Immature natural killer cell (primary cell): ENCODE measurements around the gene A4GALT. TPM values are rescaled to one million over a fixed set of nuclear protein-coding genes. Genes with fewer than 3 reads are reported as not detected.

ENCODE experiments used
- DNase-seq, 3 donors: peaks; one replicate each; pipeline ENCODE4 v3.0.0; 2022; ENCODE audit warnings: mixed read lengths in 1 of 3
- H3K27ac Mint-ChIP-seq, 6 donors: one replicate each; pipeline ENCODE4 v1.8.0; 2020; ENCODE audit warnings: mixed read lengths in 6 of 6, mild to moderate bottlenecking in 5 of 6, inconsistent platforms in 4 of 6, moderate library complexity in 3 of 6
- H3K27me3 Mint-ChIP-seq, 3 donors: one replicate each; pipeline ENCODE4 v1.8.0; 2020 to 2021; ENCODE audit warnings: low read depth in 3 of 3, mild to moderate bottlenecking in 3 of 3, mixed read lengths in 3 of 3, moderate library complexity in 3 of 3, inconsistent platforms in 1 of 3
- H3K36me3 Mint-ChIP-seq, 3 donors: one replicate each; pipeline ENCODE4 v1.8.0; 2020; ENCODE audit warnings: mixed read lengths in 3 of 3, inconsistent platforms in 2 of 3, mild to moderate bottlenecking in 2 of 3
- H3K4me1 Mint-ChIP-seq, 2 donors: one replicate each; pipeline ENCODE4 v1.8.0; 2020; ENCODE audit warnings: inconsistent platforms in 2 of 2, mild to moderate bottlenecking in 2 of 2, mixed read lengths in 2 of 2, moderate library complexity in 1 of 2
- H3K4me3 Mint-ChIP-seq, 5 donors: one replicate each; pipeline ENCODE4 v1.8.0; 2020; ENCODE audit warnings: mild to moderate bottlenecking in 5 of 5, mixed read lengths in 5 of 5, inconsistent platforms in 3 of 5, moderate library complexity in 3 of 5
- H3K9me3 Mint-ChIP-seq, 6 donors: one replicate each; pipeline ENCODE4 v1.8.0; 2020; ENCODE audit warnings: mild to moderate bottlenecking in 6 of 6, mixed read lengths in 6 of 6, inconsistent platforms in 4 of 6, moderate library complexity in 3 of 6
- polyA plus RNA-seq, 3 donors: library from polyadenylated mRNA; unstranded; fragments of 300-500 nt; fragmentation: Illumina TruSeq; gene quantifications; one replicate each; pipeline ENCODE4 v1.2.3, GENCODE V29; 2021

The A4GALT gene
- polyA plus RNA-seq, 3 donors from 2014 or later: 0.38 to 1.1 TPM; not detected in 1

- Mint-ChIP-seq H3K27ac (no peak overlapping the region), H3K9me3 (no peaks in the 10 kb centered on the region), H3K27me3 (peaks cover 9 to 29% (median 12%) of the 10 kb centered on the region in 3 donors), H3K4me3 (no peak overlapping the region), H3K4me1 (peaks cover 8 to 14% of the 10 kb centered on the region in 2 donors), H3K36me3 (peaks cover 0 to 6% (median 0%) of the 10 kb centered on the region in 3 donors)
- no peak for DNase-seq
Observed at GRCh38 chr22:42724062-42724461, 3.4 kb upstream of the A4GALT start.

GRCh38 chr22:42721045-42721434 is 370 bp upstream of the A4GALT start:
- Mint-ChIP-seq H3K27me3 (peaks cover 9 to 31% (median 10%) of the 10 kb centered on the region in 3 donors), H3K9me3 (no peaks in the 10 kb centered on the region), H3K4me3 (peak overlapping the region; percentile 70 to 83 (median 74)), H3K27ac (no peak overlapping the region), H3K4me1 (peaks cover 8 to 21% of the 10 kb centered on the region in 2 donors), H3K36me3 (peaks cover 0 to 6% (median 0%) of the 10 kb centered on the region in 3 donors)
- DNase-seq: no peak

DNA sequence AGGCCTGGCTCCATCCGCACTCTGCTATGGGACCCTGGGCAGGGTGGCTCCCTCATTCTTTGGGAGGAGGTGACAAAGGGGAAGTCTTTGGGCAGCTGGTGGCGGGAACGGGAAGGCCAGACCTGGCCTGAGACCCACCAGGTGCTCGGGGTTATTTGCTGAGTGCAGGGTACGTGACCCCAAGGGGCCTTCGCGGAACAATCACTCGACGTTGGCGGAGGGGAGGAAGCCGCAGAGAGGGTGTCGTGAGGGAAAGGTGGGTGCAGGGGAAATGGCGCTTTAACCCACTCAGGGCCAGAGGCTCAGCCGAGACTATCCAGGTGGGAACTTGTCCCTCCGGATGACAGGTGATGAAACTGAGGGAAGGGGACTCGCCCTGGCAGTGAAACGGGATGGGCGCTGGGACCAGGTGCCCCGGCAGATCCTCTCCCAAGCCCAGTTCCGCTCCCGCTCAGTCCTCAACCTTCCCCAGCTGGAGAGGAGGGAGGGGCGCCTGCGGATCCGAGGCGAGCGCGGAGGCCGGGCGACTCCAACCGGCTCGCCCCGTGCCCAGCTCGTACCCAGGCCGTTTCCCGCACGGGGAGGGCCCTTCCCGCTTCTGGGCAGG is 911 bp downstream of the A4GALT start:
- Mint-ChIP-seq H3K4me1 (peaks cover 8 to 23% of the 10 kb centered on the region in 2 donors), H3K9me3 (no peaks in the 10 kb centered on the region), H3K4me3 (peak overlapping the region; percentile 48 to 73 (median 64)), H3K27me3 (peaks cover 9 to 25% (median 10%) of the 10 kb centered on the region in 3 donors), H3K36me3 (peaks cover 0 to 6% (median 0%) of the 10 kb centered on the region in 3 donors), H3K27ac (no peak overlapping the region)
- no peak for DNase-seq

- Mint-ChIP-seq H3K4me1 (peaks cover 8 to 23% of the 10 kb centered on the region in 2 donors), H3K36me3 (peaks cover 0 to 6% (median 0%) of the 10 kb centered on the region in 3 donors), H3K9me3 (no peaks in the 10 kb centered on the region), H3K27me3 (peaks cover 9 to 25% (median 10%) of the 10 kb centered on the region in 3 donors), H3K4me3 (peak overlapping the region; percentile 48 to 73 (median 64)), H3K27ac (no peak overlapping the region)
- no peak for DNase-seq
Observed at GRCh38 chr22:42719133-42719532, 1.5 kb downstream of the A4GALT start.

- H3K9me3 Mint-ChIP-seq: no peaks in the 10 kb centered on the region
- peaks cover 8 to 23% of the 10 kb centered on the region in 2 donors for H3K4me1 Mint-ChIP-seq
- H3K27ac Mint-ChIP-seq: peak overlapping the region in 1 of 6 donors; percentile 1
- peaks cover 0 to 6% (median 0%) of the 10 kb centered on the region in 3 donors for H3K36me3 Mint-ChIP-seq
- H3K4me3 Mint-ChIP-seq: peak overlapping the region in 1 of 5 donors; percentile 12
- DNase-seq: no peak
- H3K27me3 Mint-ChIP-seq: peaks cover 7 to 19% (median 9%) of the 10 kb centered on the region in 3 donors
Observed at GRCh38 chr22:42717197-42717928, 3.3 kb downstream of the A4GALT start.

- Mint-ChIP-seq H3K4me1 (peaks cover 8 to 21% of the 10 kb centered on the region in 2 donors), H3K9me3 (no peaks in the 10 kb centered on the region), H3K27ac (peak overlapping the region in 2 of 6 donors; percentile 26 to 64), H3K27me3 (peaks cover 6 to 19% (median 7%) of the 10 kb centered on the region in 3 donors), H3K4me3 (no peak overlapping the region), H3K36me3 (peaks cover 0 to 6% (median 0%) of the 10 kb centered on the region in 3 donors)
- no peak for DNase-seq
Observed at GRCh38 chr22:42716649-42717127, 4.0 kb downstream of the A4GALT start.

- Mint-ChIP-seq H3K9me3 (no peaks in the 10 kb centered on the region), H3K27me3 (peaks cover 2 to 17% (median 6%) of the 10 kb centered on the region in 3 donors), H3K4me1 (peaks cover 3 to 18% of the 10 kb centered on the region in 2 donors), H3K4me3 (peak overlapping the region in 2 of 5 donors; percentile 20 to 24), H3K36me3 (peaks cover 0 to 2% (median 0%) of the 10 kb centered on the region in 3 donors), H3K27ac (peak overlapping the region in 2 of 6 donors; percentile 26 to 34)
- peak in 2 of 3 donors; percentile 2 to 9 for DNase-seq
Observed at GRCh38 chr22:42716221-42716620, 4.4 kb downstream of the A4GALT start.

- H3K9me3 Mint-ChIP-seq: peaks cover 0 to 3% (median 0%) of the 10 kb centered on the region in 6 donors
- H3K27me3 Mint-ChIP-seq: peaks cover 2 to 19% (median 6%) of the 10 kb centered on the region in 3 donors
- no peak for DNase-seq
- H3K36me3 Mint-ChIP-seq: peaks cover 0 to 4% (median 0%) of the 10 kb centered on the region in 3 donors
- H3K27ac Mint-ChIP-seq: no peak overlapping the region
- H3K4me3 Mint-ChIP-seq: no peak overlapping the region
- H3K4me1 Mint-ChIP-seq: peaks cover 0 to 15% of the 10 kb centered on the region in 2 donors
Observed at GRCh38 chr22:42714768-42715390, 5.8 kb downstream of the A4GALT start.

DNA sequence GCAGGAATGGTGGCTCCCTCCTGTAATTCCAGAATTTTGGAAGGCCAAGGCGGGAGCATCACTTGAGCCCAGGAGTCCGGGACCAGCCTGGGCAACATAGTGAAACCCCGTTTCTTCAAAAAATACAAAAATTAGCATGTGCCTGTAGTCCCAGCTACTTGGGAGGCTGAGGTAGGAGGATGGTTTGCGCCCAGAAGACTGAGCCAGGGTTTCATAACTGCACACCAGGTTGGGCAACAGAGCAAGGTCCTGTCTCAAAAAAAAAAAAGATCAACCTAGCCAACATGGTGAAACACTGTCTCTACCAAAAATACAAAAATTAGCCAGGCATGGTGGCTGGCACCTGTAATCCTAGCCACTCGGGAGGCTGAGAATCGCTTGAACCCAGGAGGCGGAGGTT is 6.4 kb downstream of the A4GALT start:
- no peak overlapping the region for H3K4me3 Mint-ChIP-seq
- H3K9me3 Mint-ChIP-seq: peaks cover 0 to 7% (median 1%) of the 10 kb centered on the region in 6 donors
- peaks cover 0 to 4% (median 0%) of the 10 kb centered on the region in 3 donors for H3K36me3 Mint-ChIP-seq
- no peak for DNase-seq
- H3K4me1 Mint-ChIP-seq: peaks cover 0 to 11% of the 10 kb centered on the region in 2 donors
- H3K27ac Mint-ChIP-seq: no peak overlapping the region
- H3K27me3 Mint-ChIP-seq: peaks cover 2 to 16% (median 3%) of the 10 kb centered on the region in 3 donors

DNA sequence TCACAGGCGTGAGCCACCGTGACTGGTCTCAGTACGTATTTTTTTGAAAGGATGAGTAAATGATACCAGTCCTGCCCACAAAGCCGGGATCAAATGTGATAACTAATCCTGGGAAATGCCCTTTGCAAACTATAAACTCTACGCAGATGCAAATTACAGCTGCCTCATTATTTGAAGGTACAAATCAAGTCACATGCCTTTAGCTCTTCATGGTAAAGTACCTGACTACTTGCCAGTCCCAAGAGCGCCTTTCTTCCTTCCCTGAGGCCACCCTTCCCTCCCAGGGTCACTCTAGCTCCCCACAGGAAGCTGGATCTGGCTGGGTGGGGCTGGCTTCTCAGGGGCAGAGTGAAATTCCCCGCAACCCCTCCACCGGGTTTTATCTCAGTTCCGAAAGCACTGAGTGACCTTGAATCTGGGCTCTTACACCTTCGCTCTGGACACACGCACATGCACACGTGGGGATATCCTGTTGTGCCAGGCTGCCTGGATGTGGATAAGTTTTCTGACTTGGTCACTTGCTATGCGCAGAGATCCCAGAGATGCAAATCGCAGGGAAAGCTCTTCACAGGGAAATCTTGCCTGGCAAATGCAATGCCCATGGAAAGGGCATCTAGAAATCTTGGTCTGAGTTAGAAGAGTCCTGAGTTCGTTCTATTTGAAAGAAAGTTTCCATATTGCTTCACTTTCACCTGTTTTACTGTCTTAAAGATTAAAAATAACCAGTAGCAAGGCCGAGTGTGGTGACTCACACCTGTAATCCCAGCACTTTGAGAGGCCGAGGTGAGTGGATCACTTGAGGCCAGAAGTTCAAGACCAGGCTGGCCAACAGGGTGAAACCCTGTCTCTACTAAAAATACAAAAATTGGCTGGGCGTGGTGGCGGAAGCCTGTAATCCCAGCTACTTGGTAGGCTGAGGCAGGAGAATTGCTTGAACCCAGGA is 8.5 kb downstream of the A4GALT start:
- no peak for DNase-seq
- no peak overlapping the region for H3K4me3 Mint-ChIP-seq
- peaks cover 0 to 12% (median 1%) of the 10 kb centered on the region in 6 donors for H3K9me3 Mint-ChIP-seq
- peaks cover 0 to 8% of the 10 kb centered on the region in 2 donors for H3K4me1 Mint-ChIP-seq
- no peak overlapping the region for H3K27ac Mint-ChIP-seq
- peaks cover 2 to 9% (median 5%) of the 10 kb centered on the region in 3 donors for H3K27me3 Mint-ChIP-seq
- H3K36me3 Mint-ChIP-seq: peaks cover 0 to 4% (median 0%) of the 10 kb centered on the region in 3 donors

DNA sequence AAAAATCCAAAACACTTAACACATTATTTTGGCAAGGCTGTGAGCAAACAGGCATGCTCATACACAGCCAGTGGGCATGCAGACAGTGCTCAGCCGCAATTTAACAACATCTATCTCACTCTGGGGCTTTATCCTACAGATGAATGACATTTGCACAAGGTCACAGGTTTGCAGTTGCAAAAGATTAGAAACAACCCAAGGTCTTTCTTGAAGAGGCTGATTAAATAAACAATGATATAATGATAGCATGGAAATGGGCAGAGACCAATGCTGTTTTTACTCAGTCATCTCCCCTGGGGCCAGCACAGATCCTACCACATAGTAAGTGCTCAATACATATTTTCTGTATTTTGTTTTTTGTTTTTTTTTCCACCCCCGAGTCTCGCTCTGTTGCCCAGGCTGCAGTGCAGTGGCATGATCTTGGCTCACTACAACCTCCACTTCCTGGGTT is 9.4 kb downstream of the A4GALT start:
- Mint-ChIP-seq H3K9me3 (peaks cover 0 to 12% (median 1%) of the 10 kb centered on the region in 6 donors), H3K27ac (no peak overlapping the region), H3K36me3 (peaks cover 0 to 4% (median 0%) of the 10 kb centered on the region in 3 donors), H3K27me3 (peaks cover 2 to 9% (median 5%) of the 10 kb centered on the region in 3 donors), H3K4me3 (no peak overlapping the region), H3K4me1 (peaks cover 0 to 5% of the 10 kb centered on the region in 2 donors)
- no peak for DNase-seq

- no peaks in the 10 kb centered on the region for H3K4me1 Mint-ChIP-seq
- no peak overlapping the region for H3K27ac Mint-ChIP-seq
- no peak for DNase-seq
- peaks cover 0 to 12% (median 1%) of the 10 kb centered on the region in 6 donors for H3K9me3 Mint-ChIP-seq
- H3K27me3 Mint-ChIP-seq: peaks cover 2 to 11% (median 5%) of the 10 kb centered on the region in 3 donors
- no peak overlapping the region for H3K4me3 Mint-ChIP-seq
- peaks cover 0 to 4% (median 0%) of the 10 kb centered on the region in 3 donors for H3K36me3 Mint-ChIP-seq
Observed at GRCh38 chr22:42708417-42708816, 12.3 kb downstream of the A4GALT start.
